Measurements from ENCODE around the gene FTH1.

Gene FTH1

DNA sequence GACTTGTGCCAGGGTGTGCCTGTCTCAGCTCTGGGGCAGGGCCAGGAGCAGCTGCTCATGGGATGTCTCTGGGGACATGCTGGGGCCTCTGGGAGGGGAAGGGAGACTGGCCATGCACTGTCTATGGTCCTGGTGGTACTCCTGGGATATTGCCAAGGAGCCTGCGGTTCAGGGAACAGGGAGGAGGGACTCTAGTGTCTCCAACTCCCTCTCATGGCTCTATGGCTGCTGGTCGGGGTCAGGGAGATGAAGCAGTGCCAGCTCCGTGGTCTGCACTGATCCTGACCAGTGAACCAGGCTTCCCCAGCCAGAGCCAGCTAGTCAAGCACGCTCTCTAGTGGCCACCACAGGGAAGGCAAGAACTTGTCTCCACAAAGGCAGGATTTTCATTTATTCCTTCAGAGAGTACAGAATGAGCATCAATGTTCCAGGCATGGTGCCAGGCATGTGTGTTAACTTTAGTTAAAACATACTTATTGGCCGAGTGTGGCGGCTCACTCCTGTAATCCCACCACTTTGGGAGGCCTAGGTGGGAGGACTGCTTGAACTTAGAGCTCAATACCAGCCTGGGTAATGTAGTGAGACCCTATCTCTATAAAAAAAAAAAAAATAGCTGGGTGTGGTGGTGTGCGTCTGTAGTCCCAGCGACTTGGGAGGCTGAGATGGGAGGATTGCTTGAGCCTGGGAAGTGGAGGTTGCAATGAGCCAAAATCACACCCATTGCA is 19.8 kb downstream of the FTH1 start:
- DNase-seq, result peak; percentile 85

DNA sequence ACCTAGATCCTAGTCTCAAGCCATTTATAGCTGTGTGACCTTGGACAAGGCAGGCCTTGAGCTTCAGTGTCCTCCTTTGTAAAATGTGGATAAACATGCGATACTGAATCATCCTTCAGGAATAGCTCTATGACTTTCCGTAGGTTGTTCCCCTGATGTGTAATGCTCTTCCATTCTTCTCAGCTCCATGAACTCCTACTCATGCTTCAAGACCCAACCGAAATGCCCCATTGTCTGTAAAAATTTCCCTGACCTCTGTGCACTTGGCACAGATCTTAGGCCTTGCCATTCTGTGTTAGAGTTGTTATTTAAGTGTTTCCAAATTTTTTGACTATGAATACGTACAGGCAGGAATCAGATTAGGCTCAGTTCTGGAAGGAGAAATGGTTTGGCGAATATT is 20.5 kb downstream of the FTH1 start:
- DNase-seq, result no peak

DNA sequence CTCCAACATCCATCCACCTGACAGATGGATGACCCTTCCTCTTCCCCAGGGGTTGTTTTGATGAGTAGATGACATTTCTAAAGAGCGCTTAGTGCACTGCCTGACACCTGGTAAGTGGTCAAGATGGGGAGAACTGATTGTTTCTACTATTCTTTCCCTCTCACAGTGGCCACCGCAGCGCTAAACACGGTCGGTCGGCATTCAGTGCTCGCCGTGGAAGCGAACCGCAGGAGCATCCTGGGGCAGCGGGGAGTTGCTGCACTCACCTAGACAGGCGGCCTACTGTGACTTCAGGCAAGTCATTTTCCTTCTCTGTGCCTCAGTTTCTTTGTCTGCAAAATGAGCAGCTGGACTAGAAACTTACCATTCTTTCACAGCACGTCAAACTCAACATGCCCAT is 22.2 kb downstream of the FTH1 start:
- DNase-seq, result no peak

GRCh38 chr11:61940466-61940865 is 27.0 kb downstream of the FTH1 start:
- DNase-seq, result no peak

DNA sequence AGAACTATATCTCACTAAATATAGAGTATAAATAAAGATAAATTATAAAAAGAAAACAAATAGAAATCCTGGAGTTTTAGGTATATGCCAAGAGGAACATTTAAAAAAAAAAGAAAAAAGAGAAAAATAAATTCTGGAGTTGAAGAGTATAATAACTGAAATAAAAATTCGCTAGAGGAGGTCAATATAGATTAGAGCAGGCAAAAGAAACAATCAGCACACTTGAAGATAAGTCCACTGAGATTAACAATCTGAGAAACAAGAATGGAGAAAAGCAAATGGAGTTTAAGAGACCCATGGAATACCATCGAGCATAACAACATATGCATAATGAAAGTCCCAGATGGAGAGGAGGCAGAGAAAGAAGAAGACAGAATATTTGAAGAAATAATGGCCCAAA is 31.6 kb downstream of the FTH1 start:
- no peak for DNase-seq

- no peak for DNase-seq
Measured at GRCh38 chr11:61930933-61931332, 36.5 kb downstream of the FTH1 start.

DNA sequence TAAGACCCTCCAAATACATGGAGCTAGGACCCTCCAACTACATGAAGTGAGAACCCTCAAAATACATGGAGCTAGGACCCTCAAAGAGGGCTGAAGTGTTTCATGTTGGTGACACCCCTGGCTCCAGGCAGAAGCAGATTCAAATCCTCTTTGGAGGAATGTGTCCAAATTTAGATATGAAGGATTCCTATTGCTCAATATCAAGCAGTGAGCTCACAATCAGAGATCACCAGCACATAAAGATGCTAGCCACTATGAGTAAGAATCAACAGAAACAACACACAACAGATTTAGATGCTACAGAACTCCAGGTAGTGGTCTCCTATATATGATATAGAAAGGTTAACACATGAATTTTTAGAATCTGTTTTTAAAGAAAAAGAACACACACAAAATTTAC is 38.8 kb downstream of the FTH1 start:
- DNase-seq, result no peak

- no peak for DNase-seq
Measured at GRCh38 chr11:61927501-61927900, 39.9 kb downstream of the FTH1 start.

DNA sequence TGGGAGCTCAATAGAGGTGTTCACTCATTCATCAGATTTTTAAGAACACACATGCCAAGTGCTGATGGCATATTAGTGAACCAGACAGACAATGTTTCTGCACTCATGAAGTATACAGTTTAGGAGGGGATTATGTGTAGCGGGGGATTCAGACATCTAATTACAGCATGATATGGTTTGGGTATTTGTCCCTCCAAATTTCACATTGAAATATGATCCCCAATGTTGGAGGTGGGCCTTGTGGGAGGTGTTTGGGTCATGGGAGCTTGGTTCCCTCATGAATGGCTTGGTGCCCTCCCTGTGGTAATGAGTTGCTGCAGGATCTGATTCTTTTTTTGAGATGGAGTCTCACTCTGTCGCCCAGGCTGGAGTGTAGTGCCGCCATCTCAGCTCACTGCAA is 41.2 kb downstream of the FTH1 start:
- no peak for DNase-seq

DNA sequence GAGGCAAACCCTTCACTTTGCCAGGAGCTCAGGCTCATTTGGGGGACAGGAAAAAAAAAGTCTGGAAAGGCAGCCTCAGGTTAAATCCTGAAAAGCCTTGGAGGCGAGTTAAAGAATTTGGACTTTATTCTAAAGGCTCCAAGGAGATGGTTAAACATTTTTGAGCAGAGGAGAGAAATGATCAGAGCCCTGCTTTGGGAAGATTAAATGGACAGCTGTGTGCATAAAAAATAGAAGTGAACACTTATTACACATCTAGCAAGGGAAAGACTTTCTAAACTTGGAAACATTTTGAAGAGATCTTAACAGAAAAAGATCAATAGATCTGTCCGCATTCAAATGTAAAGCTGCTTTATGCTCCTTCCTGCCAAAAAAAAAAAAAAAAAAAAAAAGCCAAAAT is 41.7 kb downstream of the FTH1 start:
- DNase-seq, result no peak

DNA sequence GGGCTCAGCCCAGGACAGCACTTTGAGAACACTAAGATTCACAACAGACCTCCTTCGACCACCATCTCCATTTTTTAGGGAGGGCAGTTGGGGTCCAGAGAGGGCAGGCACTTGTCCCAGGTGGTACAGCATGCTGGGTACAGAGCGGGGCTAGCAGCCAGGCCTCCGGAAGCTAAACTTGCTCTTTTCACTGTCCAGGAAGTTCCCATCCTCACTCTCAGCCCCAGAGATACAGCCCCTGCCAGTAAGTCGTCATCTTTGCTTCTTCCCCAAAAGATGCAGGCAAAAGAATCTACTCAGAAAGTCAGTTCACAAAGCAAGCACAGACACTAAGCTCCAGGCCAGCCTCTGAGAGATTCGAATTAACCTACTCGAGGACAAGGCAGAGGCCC is 43.4 kb downstream of the FTH1 start:
- DNase-seq, result no peak

DNA sequence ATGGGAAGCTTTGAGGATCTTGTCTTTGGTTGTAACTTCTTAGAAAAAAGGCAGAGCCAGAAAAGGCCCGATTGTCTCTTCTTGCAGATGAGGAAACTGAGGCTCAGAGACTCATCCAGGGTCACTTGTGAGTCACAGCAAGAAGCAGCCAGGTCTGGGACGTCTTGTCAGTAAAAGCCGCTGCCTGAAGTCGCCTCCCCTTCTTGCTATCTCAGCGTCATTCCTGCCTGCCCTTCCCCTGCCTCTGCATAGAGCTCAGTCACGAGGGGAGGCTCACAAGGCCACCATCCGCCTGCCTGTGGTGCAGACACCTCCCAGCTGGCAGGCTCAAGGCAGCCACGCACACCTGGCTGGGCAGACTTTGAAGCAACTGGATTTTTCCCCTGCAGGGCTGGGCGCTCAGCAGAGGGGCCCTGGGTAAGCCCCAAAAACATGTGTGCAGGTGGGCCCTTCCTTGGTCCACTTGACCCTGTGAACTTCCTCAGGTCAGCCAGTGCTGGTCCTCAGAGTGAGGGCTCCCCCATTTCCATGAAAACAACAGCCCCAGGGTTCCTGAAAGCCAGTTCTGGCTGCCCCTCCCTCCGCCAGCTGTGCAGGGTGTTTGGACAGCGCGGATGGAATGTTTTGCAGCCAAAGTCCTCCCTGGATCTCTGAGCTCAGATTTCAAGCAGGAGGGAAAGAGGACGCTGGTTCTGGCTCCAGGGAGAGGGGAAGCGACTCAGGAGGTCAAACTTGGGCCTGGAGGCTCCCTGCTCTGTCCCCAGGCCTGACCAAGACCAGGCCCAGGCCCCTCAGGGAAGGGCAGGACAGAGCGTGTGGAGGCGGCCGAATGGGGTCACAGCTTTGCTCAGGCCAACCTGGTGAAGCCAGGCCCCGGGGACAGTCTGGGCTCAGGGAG is 44.0 kb downstream of the FTH1 start:
- DNase-seq, result no peak

DNA sequence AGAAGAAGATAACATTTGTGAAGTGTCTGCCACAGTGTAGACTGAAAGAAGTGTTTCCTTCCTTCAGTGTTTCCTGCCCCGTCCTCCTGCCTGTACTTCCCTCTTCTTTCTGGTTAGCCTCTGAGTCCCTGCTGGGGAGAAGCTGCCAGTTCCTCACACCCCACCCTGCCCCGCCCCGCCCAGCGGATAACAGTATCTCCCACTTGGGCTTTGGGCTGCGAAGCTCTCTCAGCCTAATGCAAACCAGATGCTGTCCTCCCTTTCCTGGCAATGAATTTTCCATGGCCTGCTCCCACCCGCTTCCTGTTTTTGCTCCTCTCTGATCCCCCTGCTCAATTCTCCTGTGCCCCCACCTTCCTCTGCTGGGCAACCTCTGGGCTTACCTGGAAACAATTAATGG is 44.9 kb downstream of the FTH1 start:
- no peak for DNase-seq

DNA sequence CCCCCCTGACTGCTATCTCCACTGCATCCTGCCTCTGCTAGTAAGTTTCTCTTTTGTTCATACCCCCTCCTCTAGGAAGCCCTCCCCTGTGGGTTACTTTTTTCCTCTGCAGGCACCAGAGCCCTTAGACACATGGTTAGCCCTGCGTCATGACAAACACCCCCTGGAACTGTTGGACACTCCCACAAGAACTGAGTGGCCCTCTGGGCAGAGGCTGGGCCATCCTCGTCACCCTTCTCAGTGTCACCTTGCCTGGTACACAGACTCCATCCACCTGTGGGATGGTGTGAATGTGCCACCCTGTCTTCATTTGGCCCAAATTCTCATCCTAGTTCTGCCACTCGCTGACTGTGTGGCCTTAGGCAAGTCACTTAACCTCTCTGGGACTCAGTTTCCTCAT is 46.0 kb downstream of the FTH1 start:
- no peak for DNase-seq

- no peak for DNase-seq
Measured at GRCh38 chr11:61919705-61920631, 47.5 kb downstream of the FTH1 start.

DNA sequence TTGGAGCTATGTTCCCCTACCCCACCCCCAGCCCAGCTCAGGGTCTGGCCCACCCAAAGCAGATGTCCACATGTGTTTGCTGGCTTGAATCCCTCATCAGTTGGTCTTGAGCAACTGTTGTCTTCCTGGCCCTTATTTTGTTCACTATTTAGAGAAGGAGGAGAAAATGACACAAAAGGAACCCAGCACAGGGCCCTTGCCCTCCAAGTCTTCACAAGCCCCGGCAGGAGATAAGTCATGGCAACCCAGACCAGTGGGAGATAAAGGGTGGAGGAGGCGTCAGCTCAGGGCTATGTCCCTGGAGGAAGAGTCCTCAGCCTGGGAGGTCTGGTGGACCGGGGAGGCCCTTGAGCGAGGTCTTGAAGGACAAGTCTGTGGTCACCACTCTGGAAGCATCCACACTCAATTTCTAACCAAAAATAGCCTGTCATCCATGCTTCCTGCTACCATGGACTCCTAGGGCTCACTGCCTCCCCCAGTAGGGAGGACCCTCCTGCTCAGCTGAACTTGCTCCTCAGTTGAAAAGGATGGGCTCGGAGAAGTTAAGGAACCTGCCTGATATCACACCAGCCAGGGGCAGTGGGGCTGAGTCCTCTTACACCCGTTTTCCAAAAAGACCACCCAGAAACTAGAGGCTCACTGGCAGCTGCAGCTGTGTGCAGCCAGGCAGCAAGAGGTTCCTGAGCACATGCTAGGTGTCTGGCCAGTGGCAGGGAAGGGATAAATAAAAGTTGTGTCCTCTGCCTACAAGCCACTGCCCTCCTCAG is 48.3 kb downstream of the FTH1 start:
- DNase-seq, result no peak

DNA sequence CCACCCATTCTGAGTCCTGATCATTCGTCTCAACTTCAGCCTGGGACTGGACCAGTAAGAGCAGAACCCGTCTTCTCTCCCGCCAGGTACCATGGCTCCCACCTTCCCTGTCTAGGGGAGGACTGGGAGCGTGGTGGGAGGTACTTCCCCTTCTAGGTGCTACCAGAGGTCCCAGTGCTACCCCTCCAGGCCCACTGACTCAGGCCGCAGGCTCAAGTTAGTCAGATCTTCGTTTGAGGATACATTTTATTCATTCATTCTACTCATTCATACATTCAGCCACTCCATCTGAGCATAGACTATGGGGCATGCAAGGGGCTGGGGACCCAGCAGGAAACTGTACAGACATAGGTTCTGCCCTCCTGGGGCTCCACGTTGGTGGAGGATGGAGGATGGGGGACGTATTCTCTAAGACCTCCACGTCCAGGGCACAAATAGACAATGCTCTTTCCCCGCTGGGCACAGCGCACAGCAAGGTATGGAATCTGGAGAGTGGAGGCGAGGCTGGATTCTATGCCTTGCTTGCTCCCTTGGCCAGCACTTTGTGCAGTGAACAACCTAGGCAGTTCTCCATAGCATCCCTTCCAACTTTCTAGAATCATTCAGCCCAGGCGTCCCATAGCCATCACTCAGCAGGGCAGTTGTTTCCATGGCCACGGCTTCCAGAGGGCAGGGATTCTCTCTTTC is 49.0 kb downstream of the FTH1 start:
- DNase-seq, result no peak

GRCh38 chr11:61917334-61918109 is 49.9 kb downstream of the FTH1 start, which contains the start of gene RAB3IL1:
RAB3IL1 (minus strand) TSS chr11:61917566; CDS start chr11:61917367, 199 bp downstream.
- DNase-seq, result peak; percentile 73

DNA sequence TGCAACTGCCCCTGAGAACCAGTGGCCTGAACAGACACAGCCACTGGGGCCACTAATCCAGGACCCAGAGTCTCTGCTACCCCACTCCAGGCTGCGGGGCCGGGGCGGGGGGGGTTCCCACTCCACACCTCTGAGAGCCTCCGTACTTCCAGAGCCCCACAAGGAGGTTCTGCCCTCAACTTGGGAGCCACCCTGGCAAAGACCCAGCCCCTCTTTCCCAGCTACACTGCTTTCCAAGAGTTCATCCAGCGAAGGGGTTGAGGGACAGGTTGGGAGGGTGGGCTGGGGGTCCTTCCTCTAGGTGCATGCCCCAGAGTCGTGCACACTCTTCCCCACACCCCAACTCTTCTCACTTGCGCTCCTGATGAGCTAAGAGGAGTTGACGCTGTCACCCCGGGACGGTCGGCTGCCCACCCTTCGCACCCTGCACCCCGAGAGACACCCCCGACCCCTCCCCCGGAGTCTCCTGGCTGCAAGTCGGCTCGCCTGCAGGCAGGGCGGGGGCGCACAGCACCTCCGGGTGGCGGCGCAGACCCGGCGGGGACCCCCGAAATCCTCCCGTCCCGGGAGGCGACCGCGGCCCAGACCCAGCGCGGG is 50.6 kb downstream of the FTH1 start:
- no peak for DNase-seq

- DNase-seq, result no peak
Measured at GRCh38 chr11:61914471-61915171, 52.8 kb downstream of the FTH1 start.
